HuH-7 (cell line): ENCODE measurements around the gene MCCD1.

ENCODE experiments used
- DNase-seq: peaks from one replicate; pipeline ENCODE4 v3.0.0; 2011; ENCODE audit warnings: low spot score

Gene MCCD1

DNA sequence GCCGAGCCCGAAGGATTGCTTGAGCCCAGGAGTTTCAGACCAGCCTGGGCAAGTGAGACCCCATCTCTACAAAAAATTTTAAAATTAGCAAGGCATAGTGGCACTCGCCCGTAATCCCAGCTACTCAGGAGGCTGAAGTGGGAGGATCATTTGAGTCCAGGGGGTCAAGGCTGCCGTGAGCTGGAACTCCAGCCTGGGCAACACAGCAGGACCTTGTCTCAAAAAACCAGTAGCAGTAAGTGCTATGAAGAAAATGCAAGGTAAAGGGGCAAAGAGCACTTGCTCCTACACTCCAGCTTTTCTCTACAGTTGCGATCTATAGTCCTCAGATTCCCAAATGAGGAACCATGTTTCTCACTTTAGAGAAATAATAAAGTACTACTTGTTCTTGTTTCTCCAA lies 14.9 kb downstream of the MCCD1 start:
- DNase-seq: no peak

DNA sequence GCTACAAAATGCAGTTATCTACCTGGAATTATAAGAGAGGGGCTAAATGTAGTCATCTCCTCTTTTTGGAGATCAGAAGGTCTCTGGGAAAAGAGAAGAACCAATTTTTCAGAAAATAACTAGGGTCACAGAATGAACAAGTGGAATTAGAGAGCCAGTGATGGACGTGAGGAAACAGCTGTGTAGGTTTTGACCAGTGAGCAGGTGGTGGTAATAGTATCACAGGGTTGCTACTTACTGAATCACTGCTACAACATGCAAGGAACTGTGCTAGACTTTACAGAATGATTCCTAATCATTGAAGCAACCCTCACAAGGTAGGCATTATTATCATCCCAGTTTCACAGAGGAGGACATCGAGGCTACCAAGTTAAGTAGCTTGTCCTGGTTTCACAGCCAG lies 15.9 kb downstream of the MCCD1 start:
- no peak for DNase-seq

DNA sequence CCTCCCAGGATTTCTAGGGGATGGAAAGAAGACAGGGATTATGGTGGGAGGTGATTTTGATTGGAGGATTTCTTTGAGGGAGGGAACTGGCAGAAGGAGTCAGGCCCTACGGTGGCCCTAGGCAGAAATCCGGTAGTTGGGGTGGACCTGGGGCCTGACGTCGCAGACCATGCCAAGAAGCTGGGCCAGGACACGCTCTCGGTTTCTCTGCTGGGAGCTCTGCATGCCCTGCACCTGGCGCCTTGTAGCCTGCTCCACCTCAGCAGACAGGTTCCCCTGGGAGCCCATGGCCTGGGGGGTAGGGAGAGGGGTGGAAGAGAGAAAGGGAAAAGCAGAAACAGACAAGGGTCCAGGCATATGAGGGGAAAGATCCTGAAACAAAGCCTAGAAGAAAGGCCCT lies 16.5 kb downstream of the MCCD1 start:
- DNase-seq: no peak

DNA sequence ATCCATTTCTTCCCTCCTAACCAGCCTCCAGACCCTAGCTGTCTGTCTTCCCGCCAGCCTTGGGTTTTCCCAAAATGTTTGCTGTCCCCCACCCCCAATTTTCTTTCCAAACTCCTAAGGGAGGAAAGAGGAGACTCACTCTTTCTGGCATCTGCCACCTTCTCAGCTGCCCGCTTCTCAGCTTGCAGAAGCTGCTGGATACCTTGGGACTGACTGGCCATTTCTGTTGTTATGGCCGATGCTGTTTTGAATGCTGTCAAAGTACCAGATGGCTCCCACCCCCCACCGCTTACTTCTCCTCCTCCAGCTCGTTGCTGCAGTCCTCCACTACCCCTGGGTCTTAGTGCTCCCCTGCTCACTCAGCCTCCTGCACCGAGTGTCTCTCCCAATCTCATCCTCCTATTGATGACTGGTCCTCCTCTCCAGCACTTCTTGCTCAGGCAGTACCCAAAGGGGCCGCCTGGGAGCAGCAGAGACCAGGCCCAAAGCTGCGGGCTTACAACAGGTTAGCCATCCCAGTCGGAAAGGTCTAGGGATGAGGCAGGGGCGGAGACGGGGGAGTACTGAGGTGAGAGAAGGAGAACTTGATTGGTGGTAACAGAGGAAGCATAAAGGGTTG lies 17.7 kb downstream of the MCCD1 start, which contains the start of gene ATP6V1G2:
Gene ATP6V1G2, minus strand, starts transcription at position 270 of the 619 bp plus-strand sequence. Its CDS starts 49 bp downstream, at position 221.
- peak; percentile 75 for DNase-seq

DNA sequence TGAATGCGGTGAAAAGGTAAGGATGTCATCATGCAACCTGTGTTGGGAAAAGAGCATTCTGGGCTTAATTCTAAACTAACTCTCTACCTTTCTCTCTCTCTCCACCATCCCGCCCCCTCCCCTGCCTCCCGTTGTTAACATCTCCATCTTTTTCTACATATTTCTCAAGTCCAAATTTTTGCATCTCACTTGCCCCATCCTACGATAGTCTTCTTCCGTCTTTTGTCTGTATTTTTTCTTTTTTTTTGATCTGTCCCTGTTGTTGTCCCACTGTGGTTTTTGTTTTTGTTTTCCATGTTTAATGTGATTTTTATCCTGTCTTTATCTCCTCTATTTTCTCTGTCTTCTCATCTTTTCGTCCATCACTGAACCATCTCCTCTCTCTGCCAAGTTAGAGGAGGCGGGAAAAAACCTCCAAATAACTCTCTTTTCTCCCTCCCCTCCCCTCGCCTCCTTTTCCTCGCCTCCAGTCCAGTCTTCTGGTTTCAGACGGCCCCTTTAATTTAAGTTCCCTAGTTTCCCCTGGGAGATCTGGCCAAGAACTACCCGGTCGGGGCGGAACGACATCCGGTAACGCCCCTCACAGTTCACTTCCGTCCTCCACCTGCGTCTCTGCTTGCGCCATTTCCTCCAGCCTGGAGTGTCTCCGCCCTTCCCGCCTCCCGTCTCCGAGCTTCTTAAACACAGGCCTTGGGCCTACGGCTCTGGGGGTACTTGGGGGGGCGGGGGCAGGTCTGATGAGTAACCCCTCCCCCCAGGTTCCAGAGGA lies 18.4 kb downstream of the MCCD1 start, which contains the start of gene NFKBIL1:
Gene NFKBIL1, plus strand, starts transcription at position 651 of the 769 bp plus-strand sequence. Its CDS starts 87 bp downstream, at position 738.
- peak; percentile 77 for DNase-seq

GRCh38 chr6:31547727-31548543 lies 19.2 kb downstream of the MCCD1 start:
- no peak for DNase-seq

DNA sequence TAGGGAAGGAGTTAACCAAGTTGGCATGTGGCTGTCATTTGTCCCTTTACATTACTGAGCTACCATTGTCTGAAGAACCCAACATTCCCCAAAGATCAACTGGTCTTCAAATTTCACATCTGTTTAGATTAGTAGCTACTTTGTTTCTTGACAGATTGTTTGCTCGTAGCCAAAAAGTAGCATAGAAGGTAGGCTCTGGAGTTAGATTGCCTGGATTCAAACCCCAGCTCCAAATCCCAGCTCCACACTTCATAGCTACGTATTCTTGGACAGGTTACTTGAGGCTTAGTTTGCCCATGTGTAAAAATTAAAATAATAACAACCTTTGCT lies 19.7 kb downstream of the MCCD1 start:
- no peak for DNase-seq

DNA sequence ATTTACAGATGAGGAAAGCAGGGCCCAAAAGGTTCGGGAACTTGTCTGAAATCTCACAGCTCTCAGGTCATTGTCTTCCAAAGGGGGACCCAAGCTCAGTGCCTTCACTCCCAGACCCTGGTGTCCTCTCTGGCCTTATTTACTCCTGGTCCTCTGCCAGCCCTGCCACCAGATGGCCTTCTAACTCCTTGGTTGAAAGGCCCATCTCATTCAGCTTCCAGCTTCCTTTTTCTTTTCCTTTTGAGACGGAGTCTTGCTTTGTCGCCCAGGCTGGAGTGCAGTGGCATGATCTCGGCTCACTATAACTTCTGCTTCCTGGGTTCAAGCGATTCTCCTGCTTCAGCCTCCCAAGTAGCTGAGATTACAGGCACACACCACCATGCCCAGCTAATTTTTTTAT lies 22.6 kb downstream of the MCCD1 start:
- DNase-seq: peak; percentile 42

- no peak for DNase-seq
Measured at GRCh38 chr6:31556307-31556706, 27.5 kb downstream of the MCCD1 start.

- no peak for DNase-seq
Measured at GRCh38 chr6:31557443-31558317, 28.9 kb downstream of the MCCD1 start.

- no peak for DNase-seq
Measured at GRCh38 chr6:31558318-31558625, 29.5 kb downstream of the MCCD1 start.

GRCh38 chr6:31558631-31559500 lies 30.1 kb downstream of the MCCD1 start:
- no peak for DNase-seq

GRCh38 chr6:31559606-31559957 lies 30.8 kb downstream of the MCCD1 start:
- no peak for DNase-seq

DNA sequence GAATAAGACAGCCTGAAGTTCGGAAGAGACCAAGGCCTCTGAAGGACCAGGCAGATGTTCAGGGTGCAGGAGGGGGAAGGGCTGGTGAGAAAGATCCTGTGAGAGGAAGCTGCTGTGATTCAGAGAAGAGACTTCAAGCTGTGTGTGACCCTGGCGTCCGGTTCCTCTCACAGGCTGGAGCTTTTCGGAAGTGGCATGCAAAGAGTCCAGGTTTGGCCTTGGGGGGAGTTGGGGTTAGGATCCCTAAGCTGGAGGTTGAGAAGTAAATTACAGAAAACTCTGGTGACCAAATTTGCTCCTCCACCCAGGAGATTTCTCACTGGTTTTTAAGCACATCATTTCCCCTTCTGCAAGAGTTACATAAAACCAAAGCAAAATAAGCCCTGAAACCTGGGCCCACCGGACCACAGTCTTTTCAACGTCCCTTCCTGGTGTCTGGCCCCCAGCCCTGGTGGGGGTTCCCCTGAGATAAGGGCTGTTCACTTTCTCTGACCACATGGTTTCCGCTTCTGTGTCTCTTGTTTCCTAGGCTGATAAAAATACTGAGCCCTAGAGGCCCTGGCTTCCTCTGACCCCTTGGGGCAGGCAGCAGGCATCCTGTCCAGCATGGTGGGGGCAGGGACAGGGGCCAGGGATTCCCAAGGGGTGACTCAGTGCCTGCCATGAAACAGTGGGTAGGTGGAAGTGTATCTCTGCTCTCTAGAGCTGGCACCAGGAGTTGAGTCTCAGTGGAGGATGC lies 31.4 kb downstream of the MCCD1 start:
- no peak for DNase-seq

GRCh38 chr6:31560697-31561058 lies 31.9 kb downstream of the MCCD1 start:
- no peak for DNase-seq

- DNase-seq: no peak
Measured at GRCh38 chr6:31567531-31568370, 39.0 kb downstream of the MCCD1 start.

GRCh38 chr6:31568537-31568961 lies 39.8 kb downstream of the MCCD1 start:
- no peak for DNase-seq

DNA sequence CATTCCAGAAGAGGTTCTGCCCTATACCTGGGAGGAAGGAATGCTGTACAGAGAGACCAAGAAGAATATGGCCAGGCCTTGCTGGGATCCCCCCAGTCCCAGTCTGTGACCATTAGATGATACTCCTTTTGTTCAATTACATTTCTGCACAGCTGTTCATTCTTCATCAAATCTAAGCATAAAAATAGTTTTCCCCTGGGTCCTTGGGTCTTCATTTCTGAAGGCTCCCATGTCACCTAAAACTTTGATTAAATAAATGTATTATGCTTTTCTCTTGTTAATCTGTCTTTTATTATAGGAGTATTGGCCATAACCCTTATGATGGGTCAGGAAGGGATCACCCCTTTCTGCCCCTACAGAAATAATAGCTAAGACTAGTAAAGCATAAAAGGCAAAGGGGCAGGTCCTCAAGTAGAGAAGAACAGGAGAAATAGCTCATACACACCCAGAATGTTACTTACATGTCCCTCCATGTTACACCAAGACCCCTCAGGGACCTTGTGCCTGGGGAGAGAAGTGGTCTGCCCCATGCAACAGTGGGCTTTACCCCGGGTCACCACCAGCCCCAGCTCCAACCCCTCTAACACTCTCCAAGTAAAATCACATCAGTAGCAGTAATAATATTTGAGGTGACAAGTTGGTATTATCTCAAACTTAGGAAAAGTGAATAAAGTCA lies 41.2 kb downstream of the MCCD1 start:
- no peak for DNase-seq
